Right ventricle myocardium inferior (tissue), 1 donor: ENCODE measurements around the gene FILIP1L. TPM values are rescaled to one million over a fixed set of nuclear protein-coding genes. Genes with fewer than 3 reads are reported as not detected.

Source experiments
- ATAC-seq: fragments of 200-7000 bp; cut with Tn5 transposase; one replicate; pipeline ENCODE4 v1.9.1; 2020; ENCODE audit warnings: mild to moderate bottlenecking, moderate library complexity
- DNase-seq: peaks from one replicate; pipeline ENCODE4 v3.0.0; 2021; ENCODE audit errors: missing footprints
- intact Hi-C: fragments of 100-400 bp; cut with DNase I; formaldehyde crosslinking; loops from one replicate; pipeline ENCODE4 v1.11.0; 2022
- microRNA-seq: library from miRNA; unstranded; fragments of <30 nt; microRNA quantifications from one replicate; pipeline ENCODE4 v1.2.0, GENCODE V29; 2020
- total RNA-seq: library from RNA; stranded (reverse); fragmentation: NEBNext Ultra II Directional; extraction: Animal tissue kit (Norgen Biotek cat#: 25700); gene quantifications from one replicate; pipeline ENCODE4 v1.2.1, GENCODE V29; 2021
- donor health status: DM: no; HTN: yes; CAD: no; lungs with severe emphysema.

The FILIP1L gene
- total RNA-seq, 1 donor from 2014 or later, result 41.3 TPM

- intact Hi-C loops, result no loop called here
- no peak for ATAC-seq
- no peak for DNase-seq
These were observed 319.8 kb downstream of the FILIP1L start for GRCh38 chr3:99794485-99794884.

GRCh38 chr3:99789011-99789721 lies 325.1 kb downstream of the FILIP1L start:
- ATAC-seq, result peak; percentile 93
- no peak for DNase-seq

More at GRCh38 chr3:99789011-99789721, 325.1 kb downstream of the FILIP1L start:
- intact Hi-C loops, result loop anchor here (2.0 kb wide), 1 partner anchor 290 kb away; no protein-coding TSS in a partner anchor

Small RNA genes lying within 50 kb of the gene (microRNA-seq; reads per million reads assigned to microRNA genes)
- not detected for gene MIR3921

Other genes starting within 250 kb of the FILIP1L start
- gene TBC1D23, start 146.5 kb upstream of the FILIP1L start, total RNA-seq, result 35.4 TPM
- 51.3 TPM for gene NIT2, start 220.3 kb upstream of the FILIP1L start, total RNA-seq